HG03064 (cell line): ENCODE measurements around the gene VKORC1L1.

Source experiments
- ATAC-seq: cut with Tn5 transposase; IDR thresholded peaks from one replicate; pipeline ENCODE4 v1.9.1; 2021; ENCODE audit warnings: low read depth; ENCODE audit not compliant: unreplicated experiment

The VKORC1L1 gene

GRCh38 chr7:66007232-66007631 is 134.4 kb downstream of the VKORC1L1 start:
- no peak for ATAC-seq
